Middle frontal gyrus (tissue), 1 donor: Measurements from ENCODE around the gene PKNOX2.

Experiments
- DNase-seq: peaks from one replicate; pipeline ENCODE4 v3.0.0-alpha.2; 2015; ENCODE audit warnings: low spot score; ENCODE audit errors: extremely low spot score

Gene PKNOX2

GRCh38 chr11:125258291-125259032 lies 93.9 kb downstream of the PKNOX2 start:
- DNase-seq, result no peak

- DNase-seq, result no peak
Measured at GRCh38 chr11:125261588-125261987, 97.0 kb downstream of the PKNOX2 start.

- no peak for DNase-seq
Measured at GRCh38 chr11:125262194-125262829, 97.8 kb downstream of the PKNOX2 start.

DNA sequence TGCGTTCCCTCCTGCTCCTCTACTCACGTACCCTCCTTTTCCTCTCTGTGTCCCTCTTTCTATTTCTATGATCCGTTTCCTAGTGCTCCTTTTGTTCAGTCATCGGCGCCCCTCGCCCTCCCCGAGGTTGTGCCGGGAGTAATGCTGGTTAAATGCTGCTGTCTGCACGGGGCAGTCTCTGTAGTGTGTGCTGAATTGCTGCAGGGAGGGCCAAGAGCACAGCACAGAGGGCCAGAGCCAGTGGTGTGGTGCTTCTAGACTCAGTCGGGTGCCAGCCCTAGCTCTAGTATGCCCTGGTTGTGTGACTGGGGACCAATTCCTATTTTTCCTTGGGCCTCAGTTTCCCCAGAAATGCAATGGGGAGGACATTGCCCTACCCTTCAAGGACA lies 98.3 kb downstream of the PKNOX2 start:
- DNase-seq, result no peak

DNA sequence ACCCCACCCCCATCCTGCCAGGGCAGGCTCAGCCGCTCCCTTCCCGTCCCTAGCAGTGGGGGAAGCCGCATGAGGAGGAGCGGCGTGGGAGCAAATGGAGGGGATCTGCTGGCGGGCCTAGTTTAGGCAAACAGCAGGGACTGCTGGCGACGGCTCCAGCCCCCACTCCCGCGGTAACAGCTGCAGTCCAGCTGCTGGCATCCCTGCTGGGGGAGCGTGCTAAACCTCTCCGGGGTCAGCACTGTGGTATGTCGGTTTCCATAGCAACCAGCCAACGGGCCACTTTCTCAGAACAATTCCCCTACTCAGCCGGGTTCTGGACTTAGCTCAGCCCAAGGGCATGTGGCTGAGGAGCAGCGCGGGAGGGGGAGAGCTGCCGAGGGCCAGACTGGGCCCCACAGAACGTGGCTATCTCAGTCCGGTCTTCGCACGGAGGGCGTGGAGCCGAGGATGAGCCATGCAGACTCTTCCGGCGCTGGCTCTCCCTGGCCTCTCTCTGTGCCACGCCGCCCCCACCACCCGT lies 98.8 kb downstream of the PKNOX2 start:
- DNase-seq, result peak; percentile 51

GRCh38 chr11:125264100-125265022 lies 99.8 kb downstream of the PKNOX2 start:
- DNase-seq, result no peak

GRCh38 chr11:125267548-125267947 lies 103.0 kb downstream of the PKNOX2 start:
- DNase-seq, result no peak

GRCh38 chr11:125268611-125269010 lies 104.1 kb downstream of the PKNOX2 start:
- no peak for DNase-seq

- no peak for DNase-seq
Measured at GRCh38 chr11:125270106-125270505, 105.6 kb downstream of the PKNOX2 start.

DNA sequence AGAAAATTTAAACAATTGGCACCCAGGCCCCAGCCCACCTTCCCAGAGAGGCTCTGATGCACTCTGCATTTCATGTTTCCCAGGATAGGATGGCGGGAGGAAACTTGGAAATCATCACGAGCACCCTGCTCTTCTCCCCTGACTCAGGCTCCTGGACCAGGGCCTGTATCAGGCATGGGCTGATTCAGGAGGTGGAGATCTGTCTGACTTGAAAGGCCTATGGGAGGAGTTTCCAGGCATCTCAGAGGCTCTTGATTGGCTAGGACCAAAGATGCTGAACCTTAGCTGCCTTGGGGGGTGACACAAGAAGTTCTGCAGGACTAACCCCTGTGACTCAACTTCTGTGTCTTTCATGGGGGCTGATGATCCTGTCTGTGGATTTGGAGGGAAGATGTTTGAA lies 106.2 kb downstream of the PKNOX2 start:
- DNase-seq, result no peak

- no peak for DNase-seq
Measured at GRCh38 chr11:125271483-125272091, 107.0 kb downstream of the PKNOX2 start.

DNA sequence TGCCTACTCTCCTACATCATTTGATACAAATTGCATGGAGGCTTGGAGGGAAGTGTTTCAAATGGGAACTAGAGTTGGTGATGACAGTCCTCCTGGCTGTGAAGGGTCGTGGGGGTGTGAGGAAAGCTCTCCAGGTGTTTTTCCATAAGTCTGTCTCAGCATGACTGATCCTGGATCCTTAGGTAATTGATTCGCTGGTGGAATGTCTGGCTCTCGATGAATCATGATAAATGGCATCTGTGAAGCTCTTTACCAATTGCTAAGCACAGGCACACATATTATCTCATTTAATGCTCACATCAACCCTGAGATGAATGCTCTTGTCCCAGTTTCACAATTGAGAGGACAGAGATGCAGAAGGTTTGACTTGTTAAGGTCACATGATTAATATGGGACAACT lies 107.5 kb downstream of the PKNOX2 start:
- no peak for DNase-seq

DNA sequence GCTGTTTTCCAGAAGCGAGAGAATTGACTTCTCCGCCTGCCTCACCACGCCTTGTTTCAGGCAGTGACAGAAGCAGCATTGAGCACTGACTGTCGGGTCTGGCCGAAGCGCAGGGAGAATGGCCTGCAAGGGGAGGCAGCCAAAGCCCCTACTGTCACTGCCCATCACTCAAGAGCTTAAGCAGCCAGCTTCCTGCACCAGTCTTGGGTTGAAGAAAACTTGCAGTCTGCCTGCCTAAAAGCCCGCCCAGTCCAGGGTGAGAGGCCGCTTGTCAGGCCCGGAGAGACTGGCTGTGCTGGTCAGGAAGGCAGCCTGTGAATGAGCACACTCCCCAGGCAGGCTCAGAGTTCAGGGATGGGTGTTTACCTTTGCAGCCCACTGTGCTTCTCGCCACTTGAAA lies 108.3 kb downstream of the PKNOX2 start:
- no peak for DNase-seq

DNA sequence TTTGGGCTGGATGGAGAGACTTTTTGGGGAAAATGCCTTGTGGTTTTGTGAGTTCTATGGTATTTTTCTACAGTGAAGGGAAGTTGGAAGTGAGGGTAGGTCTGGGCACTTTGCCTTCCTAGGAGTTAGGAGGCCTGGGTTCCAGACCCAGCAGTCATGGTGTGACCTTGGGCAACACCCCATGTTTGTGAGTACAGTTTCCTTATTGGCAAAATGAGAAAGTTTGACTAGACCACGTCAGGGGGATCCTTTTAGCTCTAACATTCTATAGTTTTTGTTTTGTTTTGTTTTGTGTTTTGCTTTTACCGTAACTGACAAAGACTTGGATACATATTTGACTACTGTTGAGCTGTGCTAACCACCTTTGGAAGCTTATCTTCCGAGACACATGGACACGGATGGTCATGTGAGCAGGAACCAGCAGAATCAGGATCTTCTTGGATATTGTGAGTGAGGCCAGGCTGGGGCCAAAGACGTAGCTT lies 109.0 kb downstream of the PKNOX2 start:
- DNase-seq, result no peak

DNA sequence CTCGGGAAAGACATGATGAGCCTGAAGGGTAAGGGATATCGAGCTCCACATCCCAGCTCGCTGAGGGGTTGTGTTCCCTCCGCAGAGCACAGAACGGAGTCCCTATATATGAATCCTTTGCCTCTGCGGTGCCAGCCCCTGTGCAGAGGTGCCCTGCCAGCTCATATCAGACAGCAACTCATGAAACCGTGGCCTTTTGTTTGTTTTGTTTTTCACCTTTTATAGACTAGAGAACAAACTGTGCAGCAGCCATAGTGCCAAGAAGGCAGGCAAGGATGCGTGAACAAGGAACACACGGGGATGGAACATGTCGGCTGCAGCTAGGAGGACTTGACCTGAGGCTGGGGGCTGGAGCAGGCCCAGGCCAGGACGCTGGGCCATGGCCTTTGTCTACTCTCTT lies 109.8 kb downstream of the PKNOX2 start:
- no peak for DNase-seq

DNA sequence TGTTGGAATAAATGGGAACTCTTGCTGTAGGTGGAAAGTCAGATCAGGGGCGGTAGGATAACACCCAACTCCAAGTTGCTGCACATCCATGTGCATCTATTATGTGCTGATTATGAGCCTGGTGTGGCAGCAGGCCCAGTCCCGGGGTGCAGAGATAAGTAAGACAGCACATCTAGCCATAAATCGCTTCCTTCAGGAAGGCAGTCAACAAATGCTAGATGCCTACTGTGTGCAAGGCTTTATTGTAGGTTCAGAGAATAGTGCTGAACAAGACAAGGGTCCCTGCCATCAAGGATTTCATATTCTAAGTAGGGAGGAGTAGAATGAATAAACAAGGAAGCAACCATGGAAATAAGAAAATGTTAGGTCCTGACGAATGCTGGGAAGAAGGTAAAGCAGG lies 110.2 kb downstream of the PKNOX2 start:
- no peak for DNase-seq

DNA sequence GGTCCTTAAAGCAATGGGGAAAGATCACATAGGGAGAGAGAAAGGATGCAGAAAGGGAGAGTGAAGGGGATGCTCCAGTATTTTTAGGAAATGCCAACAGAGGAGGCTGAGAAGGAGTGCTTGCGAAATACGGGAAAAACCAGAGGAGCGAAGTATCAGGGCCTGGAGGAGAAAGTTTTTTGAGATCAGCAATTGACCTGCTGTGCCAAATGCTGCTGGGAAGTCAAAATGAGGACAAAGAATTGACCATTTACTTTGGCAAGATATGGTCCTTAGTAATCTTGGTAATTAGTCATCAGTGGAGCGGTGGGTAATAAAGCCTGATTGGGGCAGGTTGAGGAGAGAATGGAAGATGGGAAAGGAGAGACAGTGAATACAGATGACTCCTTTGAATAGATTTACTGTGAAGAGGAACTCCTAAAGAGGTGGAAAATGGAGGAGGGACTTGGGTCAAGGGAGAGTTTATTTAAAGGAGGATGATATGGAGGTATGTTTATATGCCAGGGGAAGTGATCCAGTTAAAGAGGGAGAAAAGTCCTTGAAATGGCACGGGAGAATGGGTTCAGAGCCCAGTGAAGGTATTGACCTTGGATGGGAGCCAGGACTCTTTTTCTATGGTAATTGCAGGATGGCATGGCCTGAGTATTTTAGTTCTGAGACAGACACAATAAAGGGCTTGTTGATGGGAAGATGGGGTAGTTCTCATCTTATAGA lies 111.5 kb downstream of the PKNOX2 start:
- no peak for DNase-seq

- no peak for DNase-seq
Measured at GRCh38 chr11:125276619-125276976, 112.0 kb downstream of the PKNOX2 start.

DNA sequence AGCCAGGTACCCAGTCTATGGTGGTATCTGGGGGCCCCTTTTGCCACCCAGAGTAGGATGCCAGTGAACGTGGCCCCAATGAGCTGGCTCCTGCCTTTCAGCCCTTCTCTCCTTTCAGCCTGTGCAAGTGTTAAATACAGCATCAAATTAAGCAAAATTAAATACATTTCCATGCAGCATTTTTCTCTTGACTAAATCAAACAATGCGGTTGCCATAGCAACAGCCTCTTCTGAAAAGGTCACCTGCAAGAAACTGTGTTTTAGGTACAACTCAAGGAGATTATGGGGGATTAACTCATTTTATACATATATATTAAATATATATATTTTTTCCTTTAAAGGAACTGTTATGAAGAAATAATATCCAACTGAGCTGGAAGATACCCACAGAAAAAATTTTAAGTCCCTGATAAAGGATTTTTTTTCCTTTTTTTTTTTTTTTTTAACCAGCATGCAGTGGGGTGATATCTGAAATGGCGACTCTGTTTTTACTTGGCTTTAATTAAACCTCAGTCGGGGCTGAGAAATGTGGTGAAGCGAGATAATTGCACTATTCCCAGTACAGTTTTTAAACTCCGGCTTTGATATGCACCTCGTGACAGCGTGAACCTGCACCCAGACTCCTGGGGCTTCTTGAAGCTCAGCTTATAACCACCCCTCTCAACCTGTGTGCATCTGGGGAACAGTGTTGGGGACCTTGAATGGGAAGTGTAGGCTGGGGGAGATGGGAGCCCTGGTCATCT lies 115.3 kb downstream of the PKNOX2 start:
- DNase-seq, result no peak

- no peak for DNase-seq
Measured at GRCh38 chr11:125280646-125281045, 116.1 kb downstream of the PKNOX2 start.
